ENCODE data around the gene BBS9.

BBS9 gene

GRCh38 chr7:33428415-33428814 lies 299.1 kb downstream of the BBS9 start:
- Histone ChIP-seq H3K27me3 (no peaks in the 10 kb centered on the region), H3K36me3 (no peaks in the 10 kb centered on the region), H3K9me3 (no peaks in the 10 kb centered on the region), H3K4me1 (ENCODE audit: control insufficient read depth in 1 of 2, insufficient read depth in 1 of 2, low read depth in 1 of 2, low read length in 1 of 2) (no peaks in the 10 kb centered on the region), H3K27ac (no peak overlapping the region), H3K4me3 (ENCODE audit: low read depth in 1 of 2, low read length in 1 of 2) (no peak overlapping the region)
- TF ChIP-seq, protein P1, sequence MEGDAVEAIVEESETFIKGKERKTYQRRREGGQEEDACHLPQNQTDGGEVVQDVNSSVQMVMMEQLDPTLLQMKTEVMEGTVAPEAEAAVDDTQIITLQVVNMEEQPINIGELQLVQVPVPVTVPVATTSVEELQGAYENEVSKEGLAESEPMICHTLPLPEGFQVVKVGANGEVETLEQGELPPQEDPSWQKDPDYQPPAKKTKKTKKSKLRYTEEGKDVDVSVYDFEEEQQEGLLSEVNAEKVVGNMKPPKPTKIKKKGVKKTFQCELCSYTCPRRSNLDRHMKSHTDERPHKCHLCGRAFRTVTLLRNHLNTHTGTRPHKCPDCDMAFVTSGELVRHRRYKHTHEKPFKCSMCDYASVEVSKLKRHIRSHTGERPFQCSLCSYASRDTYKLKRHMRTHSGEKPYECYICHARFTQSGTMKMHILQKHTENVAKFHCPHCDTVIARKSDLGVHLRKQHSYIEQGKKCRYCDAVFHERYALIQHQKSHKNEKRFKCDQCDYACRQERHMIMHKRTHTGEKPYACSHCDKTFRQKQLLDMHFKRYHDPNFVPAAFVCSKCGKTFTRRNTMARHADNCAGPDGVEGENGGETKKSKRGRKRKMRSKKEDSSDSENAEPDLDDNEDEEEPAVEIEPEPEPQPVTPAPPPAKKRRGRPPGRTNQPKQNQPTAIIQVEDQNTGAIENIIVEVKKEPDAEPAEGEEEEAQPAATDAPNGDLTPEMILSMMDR (IDR thresholded peaks at IDR 0.05): no peak

GRCh38 chr7:33431543-33431942 lies 302.2 kb downstream of the BBS9 start:
- H3K27me3 ChIP-seq: no peaks in the 10 kb centered on the region
- TF ChIP-seq, protein P1 (IDR thresholded peaks at IDR 0.05): no peak
- H3K36me3 ChIP-seq: no peaks in the 10 kb centered on the region
- H3K9me3 ChIP-seq: no peaks in the 10 kb centered on the region
- H3K27ac ChIP-seq: no peak overlapping the region
- no peak overlapping the region for H3K4me3 ChIP-seq (ENCODE audit: low read depth in 1 of 2, low read length in 1 of 2)
- H3K4me1 ChIP-seq (ENCODE audit: control insufficient read depth in 1 of 2, insufficient read depth in 1 of 2, low read depth in 1 of 2, low read length in 1 of 2): no peaks in the 10 kb centered on the region

DNA sequence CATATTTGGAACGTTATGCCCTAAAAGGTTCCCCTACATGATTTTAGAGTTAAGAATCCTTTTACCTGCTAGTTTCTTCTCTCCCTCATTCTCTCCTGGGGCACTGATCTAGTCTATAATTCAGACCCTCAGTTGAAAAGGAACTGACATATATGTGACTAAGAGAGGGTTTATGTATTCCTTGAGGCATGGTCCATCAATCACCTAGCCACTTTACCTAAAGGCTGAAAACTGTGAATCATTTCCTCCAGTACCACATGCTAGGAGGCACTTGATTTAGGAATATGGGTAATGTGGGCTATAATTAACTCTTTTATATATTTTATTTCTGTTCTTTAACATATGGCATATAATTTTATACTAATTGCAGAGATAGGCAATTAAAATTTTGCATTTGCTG lies 303.5 kb downstream of the BBS9 start:
- no peaks in the 10 kb centered on the region for H3K36me3 ChIP-seq
- H3K4me3 ChIP-seq (ENCODE audit: low read depth in 1 of 2, low read length in 1 of 2): no peak overlapping the region
- no peaks in the 10 kb centered on the region for H3K4me1 ChIP-seq (ENCODE audit: control insufficient read depth in 1 of 2, insufficient read depth in 1 of 2, low read depth in 1 of 2, low read length in 1 of 2)
- H3K27ac ChIP-seq: no peak overlapping the region
- H3K27me3 ChIP-seq: no peaks in the 10 kb centered on the region
- no peaks in the 10 kb centered on the region for H3K9me3 ChIP-seq
- TF ChIP-seq, protein P1 (IDR thresholded peaks at IDR 0.05): no peak

GRCh38 chr7:33433357-33433756 lies 304.0 kb downstream of the BBS9 start:
- Histone ChIP-seq H3K4me1 (ENCODE audit: control insufficient read depth in 1 of 2, insufficient read depth in 1 of 2, low read depth in 1 of 2, low read length in 1 of 2) (no peaks in the 10 kb centered on the region), H3K27me3 (no peaks in the 10 kb centered on the region), H3K27ac (no peak overlapping the region), H3K36me3 (no peaks in the 10 kb centered on the region), H3K4me3 (ENCODE audit: low read depth in 1 of 2, low read length in 1 of 2) (no peak overlapping the region), H3K9me3 (no peaks in the 10 kb centered on the region)
- TF ChIP-seq, protein P1 (IDR thresholded peaks at IDR 0.05): no peak

- H3K27me3 ChIP-seq: no peaks in the 10 kb centered on the region
- H3K4me1 ChIP-seq (ENCODE audit: control insufficient read depth in 1 of 2, insufficient read depth in 1 of 2, low read depth in 1 of 2, low read length in 1 of 2): no peaks in the 10 kb centered on the region
- TF ChIP-seq, protein P1 (IDR thresholded peaks at IDR 0.05): no peak
- H3K9me3 ChIP-seq: no peaks in the 10 kb centered on the region
- no peak overlapping the region for H3K4me3 ChIP-seq (ENCODE audit: low read depth in 1 of 2, low read length in 1 of 2)
- H3K27ac ChIP-seq: no peak overlapping the region
- no peaks in the 10 kb centered on the region for H3K36me3 ChIP-seq
These were observed 315.1 kb downstream of the BBS9 start for GRCh38 chr7:33444511-33444910.

DNA sequence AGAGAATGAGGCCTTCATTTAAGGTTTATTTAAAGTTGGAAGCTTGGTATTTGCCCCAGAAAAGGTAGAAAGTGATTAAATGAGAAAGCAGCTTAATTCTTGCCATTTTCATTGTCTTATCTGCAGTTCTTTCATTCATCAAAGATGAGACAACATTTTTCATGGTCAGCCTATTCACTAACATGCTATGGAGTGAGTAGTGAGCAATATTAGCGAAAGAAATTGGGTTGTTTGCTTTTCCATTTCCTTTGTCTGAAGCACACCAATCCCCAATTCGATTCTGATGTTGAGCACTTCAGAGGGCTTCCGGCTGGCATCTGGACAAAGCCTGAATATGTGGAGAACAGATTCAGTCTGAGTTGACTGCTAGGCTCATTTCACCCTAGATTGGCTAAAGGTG lies 317.2 kb downstream of the BBS9 start:
- no peaks in the 10 kb centered on the region for H3K27me3 ChIP-seq
- no peak overlapping the region for H3K27ac ChIP-seq
- TF ChIP-seq, protein P1 (IDR thresholded peaks at IDR 0.05): no peak
- no peak overlapping the region for H3K4me3 ChIP-seq (ENCODE audit: low read depth in 1 of 2, low read length in 1 of 2)
- H3K9me3 ChIP-seq: no peaks in the 10 kb centered on the region
- no peaks in the 10 kb centered on the region for H3K4me1 ChIP-seq (ENCODE audit: control insufficient read depth in 1 of 2, insufficient read depth in 1 of 2, low read depth in 1 of 2, low read length in 1 of 2)
- no peaks in the 10 kb centered on the region for H3K36me3 ChIP-seq
